HG03159 (cell line): Measurements from ENCODE around the gene HEY2.
"Not testable (repeated sequence)": the region's sequence is repeated elsewhere in the genome, so short reads cannot be mapped to it uniquely, and the experiment has no call there.

Experiments
- ATAC-seq: cut with Tn5 transposase; IDR thresholded peaks from one replicate; pipeline ENCODE4 v1.9.1; 2021; ENCODE audit warnings: mild to moderate bottlenecking, moderate library complexity; ENCODE audit not compliant: unreplicated experiment

Gene HEY2

GRCh38 chr6:125749173-125749864, at the start of gene HEY2:
Gene HEY2 (plus strand): TSS chr6:125749632. CDS start chr6:125749777, 145 bp downstream.
- peak; percentile 76 for ATAC-seq

DNA sequence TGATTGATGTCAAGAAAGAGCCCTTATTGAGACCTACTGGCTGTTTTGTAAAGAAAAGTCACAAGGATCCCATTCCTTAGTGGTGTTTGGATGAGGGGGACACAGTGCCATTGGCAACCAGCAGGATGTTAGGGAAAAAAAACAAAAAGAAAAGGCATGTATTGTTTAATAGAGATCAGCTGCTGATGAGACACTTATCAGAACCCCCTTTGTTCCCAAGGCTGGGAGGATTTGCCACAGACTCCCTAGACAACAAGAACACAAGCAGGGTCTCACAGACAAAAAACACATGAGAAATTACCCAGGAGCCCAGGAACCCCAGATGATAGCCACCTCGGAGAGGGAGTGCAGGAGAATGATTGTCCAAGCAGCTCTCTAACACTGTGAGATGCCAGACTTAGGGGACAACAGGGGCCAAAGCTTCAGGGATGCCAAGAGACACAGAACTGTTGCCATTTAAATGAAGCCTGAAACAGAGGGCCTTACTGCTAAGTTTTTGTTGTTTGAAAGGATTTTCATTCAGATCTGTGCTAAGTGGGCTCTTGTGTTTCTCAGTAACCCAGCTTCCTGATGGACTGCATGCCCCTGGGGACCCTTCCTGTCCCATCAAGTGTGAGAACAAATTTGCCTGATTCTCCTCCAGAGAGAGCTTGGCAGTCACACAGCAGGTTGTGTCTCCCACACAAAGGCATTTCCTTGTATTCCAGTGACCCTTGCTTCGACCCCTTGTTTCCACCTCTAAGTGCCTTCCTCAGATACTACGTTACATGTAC, 48.7 kb upstream of the HEY2 start:
- ATAC-seq: no peak

GRCh38 chr6:125701354-125701668, 48.1 kb upstream of the HEY2 start:
- no peak for ATAC-seq

DNA sequence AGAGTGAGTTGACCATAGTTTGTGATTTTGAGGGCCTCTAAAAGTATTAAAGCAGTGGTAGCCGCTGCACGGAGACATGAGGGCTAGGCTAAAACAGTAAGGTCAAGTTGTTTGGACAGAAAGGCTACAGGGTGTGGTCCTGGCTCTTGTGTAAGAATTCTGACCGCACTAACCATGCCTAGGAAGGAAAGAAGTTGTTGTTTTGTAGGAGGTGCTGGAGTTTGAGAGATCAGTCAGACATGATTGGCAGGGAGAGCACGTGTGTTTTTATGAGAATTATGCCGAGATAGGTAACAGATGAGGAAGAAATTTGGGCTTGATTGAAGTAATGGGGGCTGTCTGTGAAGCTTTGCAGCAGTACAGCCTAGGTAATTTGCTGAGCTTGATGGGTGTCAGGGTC, 45.5 kb upstream of the HEY2 start:
- ATAC-seq: not testable (repeated sequence)

DNA sequence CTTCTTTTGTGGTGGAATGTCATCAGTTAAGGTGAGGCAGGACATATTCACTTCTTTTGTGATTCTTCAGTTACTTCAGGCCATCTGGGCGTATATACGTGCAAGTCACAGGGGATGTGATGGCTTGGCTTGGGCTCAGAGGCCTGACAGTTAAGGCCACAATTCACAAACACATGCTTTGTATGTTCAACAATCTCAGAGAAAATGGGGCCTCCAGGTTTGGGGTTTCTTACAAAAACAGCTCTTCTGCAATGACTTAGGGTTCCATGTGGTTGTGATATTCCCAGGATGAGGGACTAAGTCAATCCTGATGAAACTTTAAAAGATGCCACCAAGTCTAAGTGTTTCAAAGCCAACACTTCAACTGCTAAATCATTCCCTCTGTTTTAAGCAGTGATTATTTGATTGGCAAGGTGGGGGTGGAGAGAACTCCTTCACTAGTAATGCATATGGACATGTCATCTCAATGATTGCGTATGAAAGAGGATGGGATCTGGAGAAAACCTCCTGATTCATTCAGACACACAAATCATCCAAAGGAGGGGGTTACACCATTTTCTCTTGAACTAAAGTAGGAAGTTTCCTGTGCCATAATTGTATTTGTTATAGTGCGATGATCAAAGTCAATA, 41.7 kb upstream of the HEY2 start:
- no peak for ATAC-seq

DNA sequence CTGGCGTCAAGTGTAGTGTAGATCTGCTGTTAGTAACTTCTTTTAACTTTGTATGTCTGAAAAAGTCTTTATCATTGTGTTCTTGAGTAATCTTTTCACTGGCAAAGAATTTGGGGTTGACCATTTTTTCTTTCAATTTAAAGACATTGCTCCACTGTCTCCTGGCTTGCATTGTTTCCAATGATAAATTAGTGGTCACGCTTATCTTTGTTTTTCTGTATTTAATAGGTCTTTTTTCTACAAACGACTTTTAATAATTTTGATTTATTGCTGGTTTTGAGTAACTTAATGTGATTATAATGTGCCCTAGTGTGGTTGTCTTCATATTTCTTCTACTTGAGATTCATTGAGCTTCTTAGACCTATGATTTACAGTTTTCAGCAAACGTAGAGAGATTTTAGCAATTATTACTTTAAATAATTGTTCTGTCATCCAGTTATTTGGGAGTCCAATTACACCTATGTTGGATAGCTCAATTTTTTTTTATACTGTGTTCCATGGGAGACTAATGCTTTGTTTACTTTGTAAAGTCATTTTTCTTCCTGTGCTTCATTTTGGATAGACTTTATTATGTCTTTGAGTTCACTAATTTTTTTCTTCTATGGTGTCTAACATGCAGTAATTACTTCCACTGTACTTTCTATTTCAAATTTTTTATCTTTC, 38.3 kb upstream of the HEY2 start:
- no peak for ATAC-seq

DNA sequence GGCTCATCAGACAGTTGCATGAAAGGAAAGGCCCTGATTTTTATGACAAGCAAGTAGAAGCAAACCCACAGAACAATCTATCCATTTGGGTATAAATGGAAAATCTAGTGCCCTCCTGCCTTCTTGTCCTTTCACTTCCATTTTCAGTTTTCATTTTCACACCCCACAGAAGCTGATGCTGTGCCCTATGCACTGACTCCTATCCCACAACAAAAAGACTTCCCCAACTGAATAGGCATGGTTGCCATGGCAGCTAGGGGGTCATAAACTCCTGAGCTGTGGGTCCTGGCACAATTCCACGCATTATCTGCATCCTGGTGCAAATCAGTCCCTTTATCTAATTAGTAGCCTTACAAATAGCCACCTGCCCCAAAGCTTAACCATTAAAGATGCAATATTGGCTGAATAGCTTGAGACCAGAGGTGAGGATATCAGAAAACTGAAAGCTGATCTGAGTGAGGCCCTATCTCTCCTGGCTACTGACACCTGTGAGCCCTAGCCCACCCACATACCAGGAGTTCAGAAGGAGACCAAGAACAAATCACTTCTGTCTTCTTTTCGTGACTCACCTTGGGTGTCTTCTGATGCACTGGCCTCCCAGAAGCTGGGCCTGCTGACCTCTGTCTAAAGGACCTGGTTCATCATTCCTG, 34.9 kb upstream of the HEY2 start:
- ATAC-seq: peak; percentile 67

GRCh38 chr6:125717120-125717731, 32.2 kb upstream of the HEY2 start:
- peak; percentile 80 for ATAC-seq

- ATAC-seq: no peak
Measured at GRCh38 chr6:125718109-125718508, 31.3 kb upstream of the HEY2 start.

DNA sequence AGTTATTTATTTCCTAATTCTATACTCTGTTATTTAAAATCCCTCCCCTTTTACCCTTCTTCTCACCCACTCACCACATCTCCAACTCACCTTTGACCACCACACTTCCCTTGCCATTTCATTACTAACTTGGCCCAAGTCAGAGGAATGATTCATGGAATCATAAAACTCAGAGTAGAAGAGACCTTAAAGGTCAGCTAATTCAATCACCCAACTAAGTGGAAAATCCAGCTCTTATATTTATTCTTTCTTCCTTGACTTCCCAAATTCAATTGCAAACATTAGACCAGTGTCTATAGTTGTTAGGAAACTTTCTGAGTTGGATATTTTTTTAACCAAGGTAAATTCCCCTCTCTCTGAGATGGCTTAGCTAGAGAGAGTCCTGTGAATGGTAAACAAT, 26.5 kb upstream of the HEY2 start:
- no peak for ATAC-seq

- ATAC-seq: no peak
Measured at GRCh38 chr6:125727216-125727615, 22.2 kb upstream of the HEY2 start.

GRCh38 chr6:125728739-125729138, 20.7 kb upstream of the HEY2 start:
- no peak for ATAC-seq

- no peak for ATAC-seq
Measured at GRCh38 chr6:125729983-125730382, 19.4 kb upstream of the HEY2 start.

DNA sequence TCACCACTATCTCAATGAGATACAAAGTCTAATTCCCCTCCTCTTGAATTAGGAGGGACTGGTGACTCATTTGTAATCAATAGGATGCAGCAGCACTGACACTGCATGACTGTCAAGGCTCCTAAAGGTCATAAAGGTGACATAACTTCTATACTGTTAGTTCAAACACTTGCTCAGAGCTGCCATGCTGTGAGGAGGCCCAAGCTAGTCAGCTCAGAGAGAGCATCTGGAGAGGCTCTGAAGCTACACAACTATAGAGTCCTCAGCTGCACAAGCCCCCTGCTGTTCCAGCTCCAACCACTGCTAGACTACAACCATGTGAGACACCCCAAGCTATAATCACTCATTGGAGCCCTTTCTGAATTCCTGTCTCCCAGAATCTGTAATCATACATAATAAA, 17.0 kb upstream of the HEY2 start:
- peak; percentile 87 for ATAC-seq

DNA sequence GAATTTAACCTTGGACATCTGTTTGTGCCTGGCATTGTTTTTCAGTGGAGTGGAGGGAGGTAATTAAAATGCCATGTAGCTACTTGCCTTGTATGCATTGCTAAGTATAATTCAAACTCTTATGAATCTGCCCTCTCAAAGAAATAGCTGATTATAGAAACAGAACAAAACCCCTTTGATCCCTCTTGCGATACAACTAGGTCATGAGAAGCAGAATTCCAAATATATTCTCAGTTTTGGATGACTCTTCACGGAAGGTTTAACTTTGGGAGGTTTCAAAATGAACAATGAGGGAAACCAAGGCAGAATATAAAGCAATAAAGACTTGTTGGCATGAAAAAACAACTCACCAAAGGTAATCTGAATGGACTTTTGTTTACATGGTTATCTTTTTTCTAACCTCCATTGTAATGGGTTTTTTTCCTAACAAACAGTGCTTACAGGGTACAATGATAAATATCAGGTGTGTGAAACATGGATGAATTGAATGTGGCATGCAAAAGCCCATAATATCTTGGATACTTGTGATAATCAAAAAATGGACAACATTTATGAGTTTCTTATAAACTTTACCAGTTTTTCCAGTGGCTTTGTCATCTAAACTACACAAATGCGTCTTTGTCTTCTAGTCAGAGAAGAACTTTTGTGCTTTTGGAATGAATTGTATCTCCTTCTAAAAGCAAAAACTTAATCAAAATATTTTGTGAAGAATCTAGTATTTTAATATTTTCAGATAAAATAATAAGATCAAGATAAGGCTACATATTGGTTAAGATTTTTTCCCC, 15.7 kb upstream of the HEY2 start:
- no peak for ATAC-seq

DNA sequence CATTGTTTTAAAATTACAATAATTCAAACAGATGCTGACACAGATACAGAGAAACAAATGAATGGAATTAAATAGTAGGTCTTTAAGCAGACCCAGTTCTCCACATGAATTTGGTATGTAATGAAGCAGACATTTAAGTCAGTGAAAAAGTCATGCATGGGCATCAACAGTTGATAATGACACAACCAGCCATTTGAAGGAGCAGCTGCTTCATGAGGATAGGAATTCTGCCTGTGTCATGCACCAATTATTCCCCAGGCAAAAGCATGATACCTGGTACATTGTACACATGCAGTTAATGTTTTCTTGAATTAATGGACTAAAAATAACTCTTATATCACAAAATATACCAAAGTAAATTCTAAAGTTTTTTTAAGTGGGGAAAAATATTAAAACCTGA, 11.2 kb upstream of the HEY2 start:
- no peak for ATAC-seq

DNA sequence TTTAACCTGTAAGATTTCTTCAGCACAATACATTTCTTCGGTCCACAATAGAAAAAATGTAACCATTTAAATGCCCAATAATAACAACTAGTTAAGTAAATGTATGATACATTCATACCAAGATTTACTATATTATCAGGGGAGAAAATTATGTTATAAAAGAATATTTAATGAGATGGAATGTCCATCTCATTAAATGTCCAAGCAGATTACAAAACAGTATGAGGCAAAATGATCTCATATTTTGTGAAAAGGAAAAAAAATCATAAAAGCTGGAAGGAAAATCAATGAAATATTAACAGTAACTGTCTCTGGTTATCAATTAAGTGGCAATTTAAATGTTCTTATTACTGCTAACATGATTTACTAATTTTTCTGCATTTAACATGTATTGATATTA, 10.1 kb upstream of the HEY2 start:
- ATAC-seq: no peak

GRCh38 chr6:125741336-125741735, 8.1 kb upstream of the HEY2 start:
- ATAC-seq: no peak

- ATAC-seq: no peak
Measured at GRCh38 chr6:125742024-125742423, 7.4 kb upstream of the HEY2 start.
